Osteocyte (in vitro differentiated cells): ENCODE measurements around the gene ASIC1. TPM values are rescaled to one million over a fixed set of nuclear protein-coding genes. Genes with fewer than 3 reads are reported as not detected.

Source experiments
- DNase-seq: peaks from one replicate; pipeline ENCODE4 v3.0.0; 2021; ENCODE audit warnings: mixed read lengths; ENCODE audit not compliant: unreplicated experiment; ENCODE audit errors: extremely low spot score
- H3K27ac Mint-ChIP-seq: one replicate; pipeline ENCODE4 v1.8.0; 2021; ENCODE audit warnings: mild to moderate bottlenecking, mixed read lengths; ENCODE audit not compliant: unreplicated experiment
- H3K27me3 Mint-ChIP-seq: one replicate; pipeline ENCODE4 v1.8.0; 2021; ENCODE audit warnings: mixed read lengths; ENCODE audit not compliant: unreplicated experiment
- H3K36me3 Mint-ChIP-seq: one replicate; pipeline ENCODE4 v1.8.0; 2021; ENCODE audit warnings: mixed read lengths; ENCODE audit not compliant: unreplicated experiment
- H3K4me1 Mint-ChIP-seq: one replicate; pipeline ENCODE4 v1.8.0; 2021; ENCODE audit warnings: mixed read lengths; ENCODE audit not compliant: unreplicated experiment
- H3K4me3 Mint-ChIP-seq: one replicate; pipeline ENCODE4 v1.8.0; 2021; ENCODE audit warnings: mild to moderate bottlenecking, moderate library complexity, mixed read lengths; ENCODE audit not compliant: unreplicated experiment
- H3K9me3 Mint-ChIP-seq: one replicate; pipeline ENCODE4 v1.8.0; 2021; ENCODE audit warnings: mixed read lengths; ENCODE audit not compliant: unreplicated experiment
- total RNA-seq: library from RNA; stranded (reverse); gene quantifications from 2 replicates; pipeline ENCODE4 v1.2.1, GENCODE V29; 2021
- TF ChIP-seq, protein P1 (sequence below): fragments of 200-600 bp; sonication (generic); IDR thresholded peaks from 2 replicates; pipeline ENCODE4 v1.5.0; 2021; ENCODE audit warnings: antibody characterized with exemption, mild to moderate bottlenecking, moderate library complexity

The ASIC1 gene
- total RNA-seq, 1 donor from 2014 or later, result 2.1 TPM

DNA sequence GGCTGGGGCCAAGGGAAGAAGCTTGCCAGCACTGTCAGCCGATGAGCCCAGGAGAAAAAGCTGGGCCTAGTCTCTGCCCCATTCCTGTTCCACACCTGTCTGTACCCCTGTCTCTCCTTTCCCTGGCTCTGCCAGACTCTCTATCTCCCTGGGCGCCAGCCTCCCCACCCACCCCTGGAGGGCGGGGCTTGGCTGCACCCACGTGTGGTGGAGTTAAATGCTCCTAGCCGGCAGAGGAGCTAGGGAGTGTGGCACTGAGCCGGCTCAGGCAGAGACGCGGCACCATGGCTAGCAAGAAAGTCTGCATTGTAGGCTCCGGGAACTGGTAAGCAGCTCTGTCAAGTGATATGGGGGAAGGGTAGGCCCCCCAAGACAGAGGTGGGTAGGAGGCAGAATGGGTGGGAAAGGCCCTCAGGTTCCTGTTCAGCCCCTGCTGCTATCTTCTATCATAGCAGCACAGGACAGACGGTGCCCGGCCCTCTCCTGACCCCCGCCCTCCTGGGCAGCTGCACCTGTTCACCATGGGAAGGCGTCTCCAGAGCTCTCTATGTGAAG is 46.4 kb downstream of the ASIC1 start, which contains the start of gene GPD1:
Gene GPD1 (plus strand): TSS at position 242 of the 555 bp plus-strand sequence. CDS start 43 bp downstream, at position 285.
- TF ChIP-seq, protein P1, sequence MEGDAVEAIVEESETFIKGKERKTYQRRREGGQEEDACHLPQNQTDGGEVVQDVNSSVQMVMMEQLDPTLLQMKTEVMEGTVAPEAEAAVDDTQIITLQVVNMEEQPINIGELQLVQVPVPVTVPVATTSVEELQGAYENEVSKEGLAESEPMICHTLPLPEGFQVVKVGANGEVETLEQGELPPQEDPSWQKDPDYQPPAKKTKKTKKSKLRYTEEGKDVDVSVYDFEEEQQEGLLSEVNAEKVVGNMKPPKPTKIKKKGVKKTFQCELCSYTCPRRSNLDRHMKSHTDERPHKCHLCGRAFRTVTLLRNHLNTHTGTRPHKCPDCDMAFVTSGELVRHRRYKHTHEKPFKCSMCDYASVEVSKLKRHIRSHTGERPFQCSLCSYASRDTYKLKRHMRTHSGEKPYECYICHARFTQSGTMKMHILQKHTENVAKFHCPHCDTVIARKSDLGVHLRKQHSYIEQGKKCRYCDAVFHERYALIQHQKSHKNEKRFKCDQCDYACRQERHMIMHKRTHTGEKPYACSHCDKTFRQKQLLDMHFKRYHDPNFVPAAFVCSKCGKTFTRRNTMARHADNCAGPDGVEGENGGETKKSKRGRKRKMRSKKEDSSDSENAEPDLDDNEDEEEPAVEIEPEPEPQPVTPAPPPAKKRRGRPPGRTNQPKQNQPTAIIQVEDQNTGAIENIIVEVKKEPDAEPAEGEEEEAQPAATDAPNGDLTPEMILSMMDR, result no peak
- no peak within 1 kb of the TSS for H3K4me3 Mint-ChIP-seq
- no peak for DNase-seq

DNA sequence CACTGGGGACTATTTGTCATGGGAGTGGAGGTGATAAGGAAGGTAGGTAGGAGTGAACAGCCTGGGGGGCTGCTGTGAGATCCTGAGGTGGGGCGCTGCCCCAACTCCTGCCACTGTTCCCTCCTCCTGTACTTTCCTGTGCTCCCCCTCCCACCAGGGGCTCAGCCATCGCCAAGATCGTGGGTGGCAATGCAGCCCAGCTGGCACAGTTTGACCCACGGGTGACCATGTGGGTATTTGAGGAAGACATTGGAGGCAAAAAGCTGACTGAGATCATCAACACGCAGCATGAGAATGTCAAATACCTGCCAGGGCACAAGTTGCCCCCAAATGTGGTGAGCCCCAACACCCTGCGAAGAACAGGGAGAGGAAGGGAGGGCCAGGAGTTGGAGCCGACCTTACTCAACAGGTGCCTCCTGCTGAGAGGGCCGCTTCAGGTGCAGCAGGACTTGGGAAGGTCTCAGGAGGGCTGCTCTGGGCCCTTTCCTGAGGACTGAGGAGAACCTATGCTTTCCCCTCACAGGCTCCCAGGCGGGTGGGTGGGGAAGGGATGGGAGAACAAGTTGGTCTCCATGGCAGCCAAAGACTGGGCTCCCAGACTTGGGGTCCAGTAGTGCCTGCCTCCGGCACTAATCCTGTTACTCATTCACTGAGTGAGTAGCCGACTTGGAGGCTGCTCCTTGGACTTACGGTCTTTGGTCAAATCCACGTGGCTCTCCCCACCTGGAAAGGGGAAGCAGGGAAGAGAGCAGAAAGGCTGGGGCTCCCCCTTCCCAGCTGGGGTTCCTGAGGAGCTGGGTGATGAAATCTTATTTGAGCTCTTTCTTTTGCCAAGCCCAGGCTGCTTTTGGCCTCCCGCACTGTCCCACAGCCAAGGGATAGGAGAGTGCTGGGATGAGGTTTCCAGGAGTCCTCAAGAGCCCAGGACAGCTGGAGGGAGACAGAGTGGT is 47.3 kb downstream of the ASIC1 start:
- peaks cover 7% of the 10 kb centered on the region for H3K36me3 Mint-ChIP-seq
- peaks cover 5% of the 10 kb centered on the region for H3K4me1 Mint-ChIP-seq
- no peak overlapping the region for H3K4me3 Mint-ChIP-seq
- TF ChIP-seq, protein P1, result no peak
- no peaks in the 10 kb centered on the region for H3K27me3 Mint-ChIP-seq
- DNase-seq, result no peak
- no peak overlapping the region for H3K27ac Mint-ChIP-seq
- no peaks in the 10 kb centered on the region for H3K9me3 Mint-ChIP-seq

More for the DNA sequence above, 46.4 kb downstream of the ASIC1 start, which contains the start of gene GPD1:
- H3K4me1 Mint-ChIP-seq, result peaks cover 9% of the 10 kb centered on the region
- no peak within 1 kb of the TSS for H3K27ac Mint-ChIP-seq
- no peaks in the 10 kb centered on the region for H3K27me3 Mint-ChIP-seq
- H3K36me3 Mint-ChIP-seq, result peaks cover 14% of the 10 kb centered on the region
- H3K9me3 Mint-ChIP-seq, result no peaks in the 10 kb centered on the region

DNA sequence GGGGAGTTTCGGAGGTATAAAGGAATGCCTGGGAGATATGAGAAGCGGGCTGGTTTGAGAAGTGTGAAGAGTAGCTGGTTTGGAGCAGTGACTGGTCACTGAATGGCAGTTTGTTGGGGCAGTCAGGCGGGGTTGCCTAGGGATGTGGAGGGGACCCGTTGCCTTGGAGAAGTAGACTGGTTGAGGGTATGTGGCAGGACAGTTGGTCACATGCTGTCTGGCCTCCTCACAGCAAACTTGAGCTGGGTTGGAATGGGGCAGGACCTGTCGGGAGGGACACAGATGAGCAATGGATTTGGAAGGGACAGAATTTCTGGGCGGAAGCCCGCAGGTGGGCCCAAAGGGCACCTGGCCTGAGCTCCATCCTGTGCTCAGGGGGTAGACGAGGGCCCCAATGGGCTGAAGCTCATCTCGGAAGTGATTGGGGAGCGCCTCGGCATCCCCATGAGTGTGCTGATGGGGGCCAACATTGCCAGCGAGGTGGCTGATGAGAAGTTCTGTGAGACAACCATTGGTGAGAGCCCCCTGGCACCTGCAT is 48.6 kb downstream of the ASIC1 start:
- Mint-ChIP-seq H3K4me1 (peaks cover 17% of the 10 kb centered on the region), H3K27ac (no peak overlapping the region), H3K27me3 (no peaks in the 10 kb centered on the region), H3K4me3 (no peak overlapping the region), H3K36me3 (peaks cover 7% of the 10 kb centered on the region), H3K9me3 (no peaks in the 10 kb centered on the region)
- TF ChIP-seq, protein P1, result no peak
- DNase-seq, result no peak

DNA sequence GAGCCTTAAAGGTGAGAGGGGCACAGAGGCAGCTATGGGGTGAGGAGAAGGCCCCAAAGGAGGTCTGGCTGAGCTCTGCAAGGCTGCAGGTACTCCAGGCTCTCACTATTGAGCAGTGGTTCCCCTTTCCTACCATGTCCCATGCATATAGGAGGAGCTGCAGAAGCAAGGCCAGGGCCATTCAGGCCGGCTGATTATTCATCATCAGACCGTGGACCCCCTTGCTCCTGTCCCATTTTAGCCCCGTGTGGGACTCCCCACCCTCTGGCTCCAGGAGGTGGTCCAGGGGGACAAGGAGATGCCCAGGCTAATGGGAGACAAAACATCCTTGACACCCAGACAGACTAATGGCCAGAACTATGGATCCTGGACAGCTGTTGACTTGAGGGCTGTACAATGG is 49.5 kb downstream of the ASIC1 start:
- Mint-ChIP-seq H3K27me3 (no peaks in the 10 kb centered on the region), H3K36me3 (peaks cover 3% of the 10 kb centered on the region), H3K9me3 (no peaks in the 10 kb centered on the region), H3K4me1 (peaks cover 22% of the 10 kb centered on the region), H3K4me3 (no peak overlapping the region), H3K27ac (no peak overlapping the region)
- TF ChIP-seq, protein P1, result no peak
- no peak for DNase-seq
